OCI-LY7 (cell line): ENCODE measurements around the gene PRCP. TPM values are rescaled to one million over a fixed set of nuclear protein-coding genes. Genes with fewer than 3 reads are reported as not detected.

ENCODE experiments used
- BruUV-seq: library from RNA; stranded (reverse); fragments of 400-500 nt; replicated peaks from 2 replicates; lab custom pipeline; 2021; lab: Mats Ljungman, UMichigan
- CTCF ChIA-PET: fragments of 300-600 bp; sonication (Branson Sonifier 250); formaldehyde crosslinking; loops from one replicate; lab custom pipeline; 2022; ENCODE audit warnings: antibody characterized with exemption; ENCODE audit not compliant: unreplicated experiment; lab: Charles Lee
- POLR2A ChIA-PET: fragments of 300-600 bp; sonication (Branson Sonifier 250); formaldehyde crosslinking; loops from one replicate; lab custom pipeline; 2022; ENCODE audit warnings: antibody characterized with exemption; lab: Charles Lee
- DNase-seq: peaks from one replicate; pipeline ENCODE4 v3.0.0-alpha.2; 2015; ENCODE audit warnings: low spot score
- H2AFZ ChIP-seq: fragments of 200-600 bp; sonication (generic), shearing (Covaris generic); 2 replicates; pipeline ENCODE4 v1.6.1; 2014; ENCODE audit warnings: mild to moderate bottlenecking, antibody characterized with exemption, low read length, moderate library complexity
- H3K27ac ChIP-seq: fragments of 200-600 bp; sonication (generic); 2 replicates; pipeline ENCODE4 v1.5.1; 2014; ENCODE audit warnings: mixed run types, low read depth, mild to moderate bottlenecking, moderate library complexity, low read length, inconsistent platforms; ENCODE audit not compliant: poor library complexity, severe bottlenecking
- H3K36me3 ChIP-seq: fragments of 200-600 bp; sonication (generic); 2 replicates; pipeline ENCODE4 v1.6.1; 2014; ENCODE audit warnings: mild to moderate bottlenecking, antibody characterized with exemption, low read length, moderate library complexity, mixed read lengths; ENCODE audit not compliant: insufficient read depth
- H3K4me1 ChIP-seq: fragments of 200-600 bp; sonication (generic); 2 replicates; pipeline ENCODE4 v1.5.1; 2014; ENCODE audit warnings: mild to moderate bottlenecking, low read length; ENCODE audit not compliant: insufficient read depth, poor library complexity, severe bottlenecking
- H3K4me2 ChIP-seq: fragments of 200-600 bp; sonication (generic); 2 replicates; pipeline ENCODE4 v1.6.1; 2014; ENCODE audit warnings: mild to moderate bottlenecking, low read length
- H3K4me3 ChIP-seq: fragments of 200-600 bp; sonication (generic); 2 replicates; pipeline ENCODE4 v1.5.1; 2014; ENCODE audit warnings: mild to moderate bottlenecking, low read depth, low read length; ENCODE audit not compliant: poor library complexity, severe bottlenecking
- H3K79me2 ChIP-seq: fragments of 200-600 bp; sonication (generic); 2 replicates; pipeline ENCODE4 v1.6.1; 2016; ENCODE audit warnings: low read depth, mild to moderate bottlenecking, low read length, moderate library complexity, mixed read lengths; ENCODE audit not compliant: insufficient read depth
- H3K9me2 ChIP-seq: fragments of 200-600 bp; sonication (generic); 2 replicates; pipeline ENCODE4 v1.6.1; 2016; ENCODE audit warnings: mild to moderate bottlenecking, low read length, mixed read lengths; ENCODE audit not compliant: insufficient read depth
- H3K9me3 ChIP-seq: fragments of 200-600 bp; sonication (generic); 2 replicates; pipeline ENCODE4 v1.6.1; 2014; ENCODE audit warnings: mild to moderate bottlenecking, mixed run types, low read length, mixed read lengths
- H4K20me1 ChIP-seq: fragments of 200-600 bp; sonication (generic); 2 replicates; pipeline ENCODE4 v1.6.1; 2014; ENCODE audit warnings: mild to moderate bottlenecking, antibody characterized with exemption, low read length, moderate library complexity, mixed read lengths; ENCODE audit not compliant: insufficient read depth
- EZH2phosphoT487 ChIP-seq: fragments of 200-600 bp; sonication (generic); IDR thresholded peaks from 2 replicates; pipeline ENCODE4 v1.6.1; 2018; ENCODE audit warnings: low read depth, borderline replicate concordance, mild to moderate bottlenecking, mixed run types, antibody characterized with exemption, low read length, moderate library complexity, mixed read lengths
- intact Hi-C: fragments of 100-400 bp; cut with micrococcal nuclease; formaldehyde crosslinking; loops from one replicate; pipeline ENCODE4 v1.10.0; 2022; ENCODE audit not compliant: unreplicated experiment
- total RNA-seq, 2 experiments: library from RNA; depleted of rRNA in 1 of 2; stranded (reverse); fragments of >200 nt in 1 of 2; shearing (Covaris generic) in 1 of 2; gene quantifications; 2 replicates each; pipeline ENCODE4 v1.2.3, GENCODE V29; 2014 to 2022
- TF ChIP-seq, protein P1 (sequence below): fragments of 200-600 bp; sonication (generic); conservative IDR thresholded peaks from 2 replicates; pipeline ENCODE4 v1.5.1; 2014; ENCODE audit warnings: mild to moderate bottlenecking, antibody characterized with exemption, low read length, moderate library complexity, mixed read lengths

Gene PRCP
- total RNA-seq, 2 experiments from 2014 or later = 6.5 to 18.3 TPM

DNA sequence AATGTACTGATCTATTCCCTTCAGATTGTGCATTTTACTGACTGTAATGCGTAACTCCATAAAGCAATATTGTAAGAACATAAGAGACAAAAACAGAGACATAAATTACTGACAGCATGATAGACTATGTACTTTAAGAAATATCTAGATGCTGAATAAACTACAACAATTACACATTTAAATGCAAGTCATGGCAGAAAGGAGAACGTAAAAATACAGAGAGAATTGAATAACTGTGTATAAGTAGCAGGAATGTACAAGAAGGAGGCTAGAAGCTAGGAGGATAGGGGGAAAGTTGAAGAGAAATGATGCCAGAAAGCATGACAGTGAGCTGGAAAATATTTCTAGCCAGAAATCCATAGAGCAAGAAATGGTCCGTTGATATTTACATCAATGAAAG is 92.6 kb downstream of the PRCP start:
- Histone ChIP-seq H2AFZ (no peak overlapping the region), H4K20me1 (no peaks in the 10 kb centered on the region), H3K27ac (no peak overlapping the region), H3K36me3 (no peaks in the 10 kb centered on the region), H3K4me1 (no peaks in the 10 kb centered on the region), H3K4me3 (no peak overlapping the region), H3K79me2 (no peaks in the 10 kb centered on the region), H3K9me3 (no peaks in the 10 kb centered on the region), H3K4me2 (no peak overlapping the region), H3K9me2 (no peaks in the 10 kb centered on the region)
- DNase-seq = no peak
- TF ChIP-seq EZH2phosphoT487 = no peak
- TF ChIP-seq, protein P1, sequence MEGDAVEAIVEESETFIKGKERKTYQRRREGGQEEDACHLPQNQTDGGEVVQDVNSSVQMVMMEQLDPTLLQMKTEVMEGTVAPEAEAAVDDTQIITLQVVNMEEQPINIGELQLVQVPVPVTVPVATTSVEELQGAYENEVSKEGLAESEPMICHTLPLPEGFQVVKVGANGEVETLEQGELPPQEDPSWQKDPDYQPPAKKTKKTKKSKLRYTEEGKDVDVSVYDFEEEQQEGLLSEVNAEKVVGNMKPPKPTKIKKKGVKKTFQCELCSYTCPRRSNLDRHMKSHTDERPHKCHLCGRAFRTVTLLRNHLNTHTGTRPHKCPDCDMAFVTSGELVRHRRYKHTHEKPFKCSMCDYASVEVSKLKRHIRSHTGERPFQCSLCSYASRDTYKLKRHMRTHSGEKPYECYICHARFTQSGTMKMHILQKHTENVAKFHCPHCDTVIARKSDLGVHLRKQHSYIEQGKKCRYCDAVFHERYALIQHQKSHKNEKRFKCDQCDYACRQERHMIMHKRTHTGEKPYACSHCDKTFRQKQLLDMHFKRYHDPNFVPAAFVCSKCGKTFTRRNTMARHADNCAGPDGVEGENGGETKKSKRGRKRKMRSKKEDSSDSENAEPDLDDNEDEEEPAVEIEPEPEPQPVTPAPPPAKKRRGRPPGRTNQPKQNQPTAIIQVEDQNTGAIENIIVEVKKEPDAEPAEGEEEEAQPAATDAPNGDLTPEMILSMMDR = no peak
- POLR2A ChIA-PET = no interaction called here
- CTCF ChIA-PET = no interaction called here
- BruUV-seq = no TSS peak
- intact Hi-C loops = no loop called here

DNA sequence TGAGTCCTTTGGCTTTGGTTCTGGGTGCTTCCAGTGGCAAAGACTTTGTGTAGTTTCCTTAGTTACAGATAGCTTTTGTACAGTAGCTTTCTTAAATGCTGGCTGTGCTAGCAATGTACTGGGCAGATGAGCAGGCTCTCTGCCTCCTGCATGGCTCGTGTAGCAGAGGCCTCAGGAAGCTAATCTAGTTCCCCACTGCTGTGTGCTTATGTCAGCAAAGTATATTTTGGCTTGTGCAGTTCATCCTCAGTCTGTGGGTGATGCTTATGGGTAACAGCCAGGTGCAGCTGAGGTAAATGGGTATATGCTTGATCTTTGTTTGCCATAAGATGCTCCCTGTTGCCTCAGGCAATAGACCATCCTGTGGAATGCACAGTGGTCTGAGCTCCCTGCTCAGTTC is 97.5 kb downstream of the PRCP start:
- intact Hi-C loops = no loop called here
- Histone ChIP-seq H3K4me3 (no peak overlapping the region), H3K4me1 (no peaks in the 10 kb centered on the region), H3K9me3 (no peaks in the 10 kb centered on the region), H3K27ac (no peak overlapping the region), H3K36me3 (no peaks in the 10 kb centered on the region), H3K79me2 (no peaks in the 10 kb centered on the region), H3K9me2 (no peaks in the 10 kb centered on the region), H4K20me1 (no peaks in the 10 kb centered on the region), H2AFZ (no peak overlapping the region), H3K4me2 (no peak overlapping the region)
- no peak for TF ChIP-seq EZH2phosphoT487
- TF ChIP-seq, protein P1 = no peak
- ChIA-PET POLR2A (interaction anchor here (1.3 kb wide), 1 partner anchor 9 kb away, joined by 4 read pairs; no protein-coding TSS in a partner anchor), CTCF (interaction anchor here (0.5 kb wide), 1 partner anchor 865 kb away, joined by 6 read pairs; no protein-coding TSS in a partner anchor)
- DNase-seq = no peak
- BruUV-seq = no TSS peak
